MM.1S (cell line): ENCODE measurements around the gene NAA35.

ENCODE experiments used
- DNase-seq: peaks from one replicate; pipeline ENCODE4 v3.0.0-alpha.2; 2015
- H2AFZ ChIP-seq: fragments of 300-600 bp; sonication (generic); 2 replicates; pipeline ENCODE4 v1.6.0; 2016; ENCODE audit warnings: antibody characterized with exemption, low read length
- H3F3A ChIP-seq: fragments of 300-600 bp; sonication (generic); 2 replicates; pipeline ENCODE4 v1.6.1; 2016; ENCODE audit warnings: mild to moderate bottlenecking, antibody characterized with exemption, low read length, moderate library complexity, mixed read lengths; ENCODE audit not compliant: insufficient read depth
- H3K27ac ChIP-seq: fragments of 300-600 bp; sonication (generic); 2 replicates; pipeline ENCODE4 v1.5.1; 2016; ENCODE audit warnings: mild to moderate bottlenecking, low read length
- H3K27me3 ChIP-seq: fragments of 300-600 bp; sonication (generic); replicated peaks from 2 replicates; pipeline ENCODE4 v1.6.0; 2016; ENCODE audit warnings: low read length; ENCODE audit not compliant: insufficient read depth
- H3K36me3 ChIP-seq: fragments of 300-600 bp; sonication (generic); replicated peaks from 2 replicates; pipeline ENCODE4 v1.6.1; 2016; ENCODE audit warnings: mild to moderate bottlenecking, low read length, mixed read lengths; ENCODE audit not compliant: insufficient read depth
- H3K4me1 ChIP-seq: fragments of 300-600 bp; sonication (generic); 2 replicates; pipeline ENCODE4 v1.6.1; 2016; ENCODE audit warnings: low read length, mixed read lengths
- H3K4me2 ChIP-seq: fragments of 300-600 bp; sonication (generic); 2 replicates; pipeline ENCODE4 v1.6.0; 2016; ENCODE audit warnings: low read depth, low read length
- H3K4me3 ChIP-seq: fragments of 300-600 bp; sonication (generic); 2 replicates; pipeline ENCODE4 v1.5.1; 2016; ENCODE audit warnings: low read length, mixed read lengths
- H3K79me2 ChIP-seq: fragments of 300-600 bp; sonication (generic); 2 replicates; pipeline ENCODE4 v1.6.1; 2016; ENCODE audit warnings: mixed run types, low read length, mixed read lengths
- H3K9ac ChIP-seq: fragments of 300-600 bp; sonication (generic); 2 replicates; pipeline ENCODE4 v1.6.1; 2016; ENCODE audit warnings: low read length, mixed read lengths
- H3K9me2 ChIP-seq: fragments of 300-600 bp; sonication (generic); replicated peaks from 2 replicates; pipeline ENCODE4 v1.6.1; 2016; ENCODE audit warnings: mild to moderate bottlenecking, low read length, mixed read lengths; ENCODE audit not compliant: insufficient read depth
- H3K9me3 ChIP-seq: fragments of 300-600 bp; sonication (generic); replicated peaks from 2 replicates; pipeline ENCODE4 v1.6.1; 2016; ENCODE audit warnings: mild to moderate bottlenecking, low read length, mixed read lengths; ENCODE audit not compliant: insufficient read depth
- H4K20me1 ChIP-seq: fragments of 300-600 bp; sonication (generic); 2 replicates; pipeline ENCODE4 v1.6.1; 2016; ENCODE audit warnings: mild to moderate bottlenecking, low read length, moderate library complexity, mixed read lengths; ENCODE audit not compliant: insufficient read depth
- CTCF ChIP-seq: fragments of 300-600 bp; sonication (generic); IDR thresholded peaks from 2 replicates; pipeline ENCODE4 v1.5.1; 2016; ENCODE audit warnings: antibody characterized with exemption, low read length, mixed read lengths
- EZH2 ChIP-seq: fragments of 300-600 bp; sonication (generic); optimal IDR thresholded peaks from 2 replicates; pipeline ENCODE3; 2017; ENCODE audit warnings: low read depth, mild to moderate bottlenecking, antibody characterized with exemption, low read length, mixed read lengths
- EZH2phosphoT487 ChIP-seq: fragments of 300-600 bp; sonication (generic); IDR thresholded peaks from 2 replicates; pipeline ENCODE4 v1.6.1; 2018; ENCODE audit warnings: antibody characterized with exemption, low read length

The NAA35 gene

DNA sequence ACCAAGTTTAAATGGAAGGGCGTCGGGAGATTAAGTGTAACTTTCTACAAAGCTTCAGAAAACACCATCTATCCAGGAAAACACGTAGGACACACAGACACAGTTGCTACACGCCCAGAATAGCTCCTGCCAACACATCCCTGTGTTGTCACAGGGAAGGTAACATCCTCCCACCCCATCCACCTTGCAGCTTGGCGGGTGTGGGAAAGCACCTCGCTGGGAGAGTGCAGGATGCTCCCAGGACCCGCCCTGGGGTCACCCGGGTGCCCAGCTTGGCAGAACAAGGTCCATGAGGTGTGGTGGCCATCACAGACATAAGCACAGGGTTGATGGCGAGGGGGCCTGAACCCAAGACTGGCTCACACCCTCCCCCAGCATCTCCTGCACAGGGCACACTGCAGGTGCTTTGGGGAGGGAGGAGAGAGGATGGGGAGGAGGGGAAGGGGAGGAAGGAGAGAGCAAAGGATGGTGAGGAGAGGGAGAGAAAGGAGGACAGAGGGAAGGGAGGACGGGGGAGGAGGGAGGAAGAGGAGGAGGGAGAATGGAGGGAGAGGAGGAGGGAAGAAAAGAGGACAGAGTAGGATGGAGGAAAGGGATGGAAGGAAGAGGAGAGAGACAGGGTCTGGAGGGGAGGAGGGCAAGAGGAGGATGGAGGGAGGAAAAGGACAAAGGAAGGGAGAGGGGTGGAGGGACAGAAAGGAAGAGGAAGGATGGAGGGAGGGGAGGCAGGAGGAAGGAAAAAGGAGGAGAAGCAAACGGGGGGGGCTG, 121.2 kb downstream of the NAA35 start:
- Histone ChIP-seq H2AFZ (no peak overlapping the region), H3F3A (no peaks in the 10 kb centered on the region), H3K9ac (no peak overlapping the region), H3K79me2 (0 out of 2 replicates have a peak, but pooled peaks cover 13% of the 10 kb centered on the region), H3K4me3 (no peak overlapping the region), H3K9me2 (no peaks in the 10 kb centered on the region), H4K20me1 (no peaks in the 10 kb centered on the region), H3K36me3 (no peaks in the 10 kb centered on the region), H3K4me2 (no peak overlapping the region), H3K27me3 (no peaks in the 10 kb centered on the region), H3K9me3 (no peaks in the 10 kb centered on the region), H3K4me1 (peaks cover 9% of the 10 kb centered on the region; the same call in 1 of the 2 replicates), H3K27ac (no peak overlapping the region)
- TF ChIP-seq EZH2phosphoT487: no peak
- TF ChIP-seq CTCF: no peak
- TF ChIP-seq EZH2: no peak
- no peak for DNase-seq

GRCh38 chr9:86062845-86063693, 122.1 kb downstream of the NAA35 start:
- DNase-seq: peak; percentile 62
- TF ChIP-seq EZH2phosphoT487: no peak
- no peak for TF ChIP-seq EZH2
- TF ChIP-seq CTCF: no peak
- Histone ChIP-seq H2AFZ (peak overlapping the region; percentile 65), H3K79me2 (0 out of 2 replicates have a peak, but pooled peaks cover 13% of the 10 kb centered on the region), H3K4me1 (peaks cover 9% of the 10 kb centered on the region; the same call in 1 of the 2 replicates), H3K9me2 (no peaks in the 10 kb centered on the region), H3K36me3 (no peaks in the 10 kb centered on the region), H3K9me3 (no peaks in the 10 kb centered on the region), H3K27me3 (no peaks in the 10 kb centered on the region), H3K9ac (peak overlapping the region; percentile 53), H4K20me1 (no peaks in the 10 kb centered on the region), H3K4me2 (peak overlapping the region; percentile 70), H3K4me3 (peak overlapping the region; percentile 51), H3K27ac (peak overlapping the region; percentile 11; the same call in 1 of the 2 replicates), H3F3A (no peaks in the 10 kb centered on the region)

DNA sequence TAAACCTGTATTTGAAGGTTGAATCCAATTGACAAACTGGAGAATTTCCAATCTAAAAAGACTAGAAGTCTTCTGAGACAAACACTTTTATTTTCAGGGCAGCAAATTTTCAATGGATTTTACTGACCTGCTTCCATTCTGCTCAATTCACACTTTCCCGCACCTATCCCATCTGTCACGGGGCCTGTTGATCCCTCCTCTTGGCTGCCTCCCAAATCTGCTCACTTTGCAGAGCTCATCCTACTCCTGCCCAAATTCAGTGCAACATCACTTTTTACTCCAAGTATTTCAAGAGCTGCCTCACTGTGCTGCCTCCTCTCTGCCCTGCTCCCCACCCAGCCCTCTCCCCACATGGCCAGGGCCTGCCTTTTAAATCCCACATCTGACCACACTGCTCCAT, 123.3 kb downstream of the NAA35 start:
- TF ChIP-seq CTCF (no peak), EZH2 (no peak), EZH2phosphoT487 (no peak)
- H3K27ac ChIP-seq: no peak overlapping the region
- H3K4me2 ChIP-seq: peak overlapping the region; percentile 70; the same call in 1 of the 2 replicates
- H3K79me2 ChIP-seq: 0 out of 2 replicates have a peak, but pooled peaks cover 13% of the 10 kb centered on the region
- no peaks in the 10 kb centered on the region for H4K20me1 ChIP-seq
- DNase-seq: no peak
- no peaks in the 10 kb centered on the region for H3K27me3 ChIP-seq
- H3K9me3 ChIP-seq: no peaks in the 10 kb centered on the region
- no peak overlapping the region for H3K9ac ChIP-seq
- no peak overlapping the region for H2AFZ ChIP-seq
- H3F3A ChIP-seq: no peaks in the 10 kb centered on the region
- H3K4me3 ChIP-seq: no peak overlapping the region
- peaks cover 9% of the 10 kb centered on the region; the same call in 1 of the 2 replicates for H3K4me1 ChIP-seq
- no peaks in the 10 kb centered on the region for H3K9me2 ChIP-seq
- H3K36me3 ChIP-seq: no peaks in the 10 kb centered on the region
